CD14-positive monocyte (primary cell): ENCODE results near the gene PGA5. TPM values are rescaled to one million over a fixed set of nuclear protein-coding genes. Genes with fewer than 3 reads are reported as not detected.

Experiments used
- DNase-seq, 3 donors: peaks; one replicate each; pipeline ENCODE4 v3.0.0-alpha.2; 2011 to 2022
- H2AFZ ChIP-seq: 2 replicates; pipeline ENCODE4 v1.6.0; 2012; ENCODE audit warnings: mild to moderate bottlenecking, low read depth, low read length, inconsistent platforms; ENCODE audit not compliant: insufficient read depth, poor library complexity, severe bottlenecking
- H3K27ac ChIP-seq, 2 donors: 1 replicate in 1 of 2; 2 replicates in 1 of 2; pipeline ENCODE4 v1.5.1; 2012 to 2013; ENCODE audit warnings: low read length in 2 of 2, control low read depth in 1 of 2, inconsistent platforms in 1 of 2, low read depth in 1 of 2, mild to moderate bottlenecking in 1 of 2
- H3K27me3 ChIP-seq, 2 donors: one replicate each; pipeline versions ENCODE4 v1.6.0 to v1.6.1; 2011 to 2013; ENCODE audit warnings: low read length in 2 of 2; ENCODE audit not compliant: control insufficient read depth in 2 of 2, insufficient read depth in 2 of 2
- H3K36me3 ChIP-seq, 2 donors: replicated peaks in 1 of 2; 1 replicate in 1 of 2; 2 replicates in 1 of 2; pipeline versions ENCODE4 v1.5.1 to v1.6.1; 2012 to 2013; ENCODE audit warnings: low read length in 2 of 2, control low read depth in 1 of 2, inconsistent platforms in 1 of 2, mild to moderate bottlenecking in 1 of 2; ENCODE audit not compliant: insufficient read depth in 2 of 2, control insufficient read depth in 1 of 2
- H3K4me1 ChIP-seq, 2 donors: 1 replicate in 1 of 2; 2 replicates in 1 of 2; pipeline versions ENCODE4 v1.5.1 to v1.6.1; 2012 to 2013; ENCODE audit warnings: low read length in 2 of 2, control low read depth in 1 of 2, inconsistent platforms in 1 of 2, mild to moderate bottlenecking in 1 of 2, moderate library complexity in 1 of 2; ENCODE audit not compliant: insufficient read depth in 2 of 2, control insufficient read depth in 1 of 2
- H3K4me2 ChIP-seq: replicated peaks from 2 replicates; pipeline ENCODE3; 2012; ENCODE audit warnings: low read length, moderate library complexity, mild to moderate bottlenecking; ENCODE audit not compliant: poor library complexity, severe bottlenecking; ENCODE audit errors: extremely low read depth
- H3K4me3 ChIP-seq, 3 experiments: fragments of 200-600 bp in 1 of 3; sonication (generic) in 1 of 3; replicated peaks in 1 of 3; 1 replicate in 2 of 3; 2 replicates in 1 of 3; pipeline ENCODE4 v1.5.1; 2011 to 2013; ENCODE audit warnings: low read length in 3 of 3, mild to moderate bottlenecking in 3 of 3, control low read depth in 2 of 3, low read depth in 2 of 3, inconsistent platforms in 1 of 3, moderate library complexity in 1 of 3
- H3K79me2 ChIP-seq: 2 replicates; pipeline ENCODE4 v1.6.0; 2012; ENCODE audit warnings: mild to moderate bottlenecking, control low read depth, inconsistent platforms, low read length, moderate library complexity; ENCODE audit not compliant: insufficient read depth
- H3K9ac ChIP-seq: 2 replicates; pipeline ENCODE4 v1.6.0; 2017; ENCODE audit warnings: low read length, mild to moderate bottlenecking; ENCODE audit not compliant: insufficient read depth, poor library complexity, severe bottlenecking
- H3K9me3 ChIP-seq, 2 donors: replicated peaks in 1 of 2; 1 replicate in 1 of 2; 2 replicates in 1 of 2; pipeline versions ENCODE4 v1.5.1 to v1.6.1; 2012 to 2013; ENCODE audit warnings: low read length in 2 of 2, control low read depth in 1 of 2; ENCODE audit not compliant: control insufficient read depth in 1 of 2, insufficient read depth in 1 of 2
- H4K20me1 ChIP-seq: 2 replicates; pipeline ENCODE4 v1.6.0; 2012; ENCODE audit warnings: mild to moderate bottlenecking, low read length, control low read depth, moderate library complexity; ENCODE audit not compliant: insufficient read depth
- H3K27ac Mint-ChIP-seq, 7 donors: one replicate each; pipeline ENCODE4 v1.8.0; 2020; ENCODE audit warnings: mild to moderate bottlenecking in 7 of 7, mixed read lengths in 7 of 7, moderate library complexity in 6 of 7, inconsistent platforms in 2 of 7
- H3K27me3 Mint-ChIP-seq, 3 donors: one replicate each; pipeline ENCODE4 v1.8.0; 2021 to 2022; ENCODE audit warnings: low read depth in 3 of 3, mild to moderate bottlenecking in 3 of 3, mixed read lengths in 3 of 3, moderate library complexity in 3 of 3, inconsistent platforms in 1 of 3
- H3K36me3 Mint-ChIP-seq, 2 donors: one replicate each; pipeline ENCODE4 v1.8.0; 2020; ENCODE audit warnings: mixed read lengths in 2 of 2, inconsistent platforms in 1 of 2, mild to moderate bottlenecking in 1 of 2
- H3K4me1 Mint-ChIP-seq: one replicate; pipeline ENCODE4 v1.8.0; 2020; ENCODE audit warnings: mild to moderate bottlenecking, mixed read lengths
- H3K4me3 Mint-ChIP-seq, 2 donors: one replicate each; pipeline ENCODE4 v1.8.0; 2020; ENCODE audit warnings: mild to moderate bottlenecking in 2 of 2, mixed read lengths in 2 of 2, moderate library complexity in 1 of 2
- H3K9me3 Mint-ChIP-seq, 7 donors: one replicate each; pipeline ENCODE4 v1.8.0; 2020 to 2022; ENCODE audit warnings: mixed read lengths in 7 of 7, mild to moderate bottlenecking in 6 of 7, moderate library complexity in 6 of 7, inconsistent platforms in 2 of 7
- WGBS: methylation state at CpG from one replicate; pipeline ENCODE4 v1.1.5; 2013; ENCODE audit warnings: missing lambda C conversion rate; ENCODE audit not compliant: insufficient coverage; 5-methylcytosine and 5-hydroxymethylcytosine counted together
- intact Hi-C, 2 donors: fragments of 100-400 bp; cut with micrococcal nuclease; formaldehyde crosslinking; loops; one replicate each; pipeline versions ENCODE4 v1.15.0 to v1.15.1; 2023
- polyA plus RNA-seq, 3 donors: library from polyadenylated mRNA; depleted of rRNA in 1 of 3; unstranded in 2 of 3; stranded (reverse) in 1 of 3; fragments of 300-500 nt in 2 of 3; fragments of >200 nt in 1 of 3; fragmentation: Illumina TruSeq in 2 of 3; gene quantifications; 1 replicate in 2 of 3; 2 replicates in 1 of 3; pipeline ENCODE4 v1.2.3, GENCODE V29; 2012 to 2021
- TF ChIP-seq, protein P1 (sequence below): fragments of 200-600 bp; IDR thresholded peaks from one replicate; pipeline ENCODE4 v1.8.0; 2022; ENCODE audit warnings: antibody characterized with exemption, mild to moderate bottlenecking

The PGA5 gene
- polyA plus RNA-seq, 3 donors = 1.0 to 3.6 (median 2.0) TPM

DNA sequence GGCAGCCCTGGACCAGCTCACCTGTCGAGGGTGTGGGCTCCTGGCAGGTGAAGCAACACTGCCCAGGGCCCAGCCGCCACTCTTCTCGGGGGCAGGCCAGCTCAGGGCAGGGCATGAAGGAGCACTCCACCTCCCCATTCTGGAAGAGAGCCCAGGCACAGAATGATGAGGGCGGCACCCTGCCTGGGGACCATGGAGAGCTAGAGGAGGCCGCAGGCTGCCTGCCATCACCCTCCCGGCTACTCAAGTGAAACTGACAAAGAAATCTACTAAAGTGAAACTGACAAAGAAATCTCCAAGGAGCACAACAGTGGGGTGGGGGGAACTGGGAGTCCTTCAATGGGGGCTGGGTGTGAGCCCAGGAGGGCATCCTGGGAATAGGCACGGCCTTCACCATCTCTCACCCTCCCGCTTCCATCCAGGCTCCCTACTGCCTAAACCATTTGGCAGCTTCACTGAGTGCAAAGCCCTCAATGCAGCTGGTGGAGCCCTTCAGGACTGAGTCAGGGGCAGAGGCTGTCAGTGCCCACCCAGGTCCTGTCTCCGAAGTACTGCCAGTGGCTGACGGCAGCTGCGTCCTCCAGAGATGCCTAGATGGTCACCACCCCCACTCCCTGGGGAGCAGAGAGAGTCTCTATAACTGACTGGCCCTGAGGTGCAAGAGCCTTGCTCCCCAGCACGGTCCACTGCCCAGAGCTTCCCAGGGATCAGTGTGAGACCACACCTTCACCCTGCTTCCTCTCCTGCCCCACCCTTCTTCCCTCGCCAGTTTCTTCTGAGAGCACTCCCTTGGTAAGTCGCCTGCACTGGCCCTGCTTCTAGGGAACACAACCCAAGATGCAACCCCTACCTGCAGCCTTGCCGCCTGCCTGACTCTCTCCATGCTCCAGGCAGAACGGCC, 32.5 kb downstream of the PGA5 start:
- Mint-ChIP-seq H3K9me3 (peaks cover 0 to under 1% (median 0%) of the 10 kb centered on the region in 7 donors), H3K27ac (peak overlapping the region in 1 of 7 donors; percentile 3), H3K36me3 (no peaks in the 10 kb centered on the region), H3K4me1 (no peaks in the 10 kb centered on the region), H3K27me3 (peaks cover 0 to 6% (median 4%) of the 10 kb centered on the region in 3 donors), H3K4me3 (no peak overlapping the region)
- Histone ChIP-seq H3K27me3 (no peaks in the 10 kb centered on the region), H3K27ac (no peak overlapping the region), H3K4me2 (no peak overlapping the region), H3K4me3 (no peak overlapping the region), H3K36me3 (no peaks in the 10 kb centered on the region), H4K20me1 (no peaks in the 10 kb centered on the region), H3K79me2 (no peaks in the 10 kb centered on the region), H3K4me1 (no peaks in the 10 kb centered on the region), H3K9ac (no peak overlapping the region), H3K9me3 (no peaks in the 10 kb centered on the region), H2AFZ (no peak overlapping the region)
- 97% methylated on average over 12 of the region's 16 CpGs for WGBS
- TF ChIP-seq, protein P1, sequence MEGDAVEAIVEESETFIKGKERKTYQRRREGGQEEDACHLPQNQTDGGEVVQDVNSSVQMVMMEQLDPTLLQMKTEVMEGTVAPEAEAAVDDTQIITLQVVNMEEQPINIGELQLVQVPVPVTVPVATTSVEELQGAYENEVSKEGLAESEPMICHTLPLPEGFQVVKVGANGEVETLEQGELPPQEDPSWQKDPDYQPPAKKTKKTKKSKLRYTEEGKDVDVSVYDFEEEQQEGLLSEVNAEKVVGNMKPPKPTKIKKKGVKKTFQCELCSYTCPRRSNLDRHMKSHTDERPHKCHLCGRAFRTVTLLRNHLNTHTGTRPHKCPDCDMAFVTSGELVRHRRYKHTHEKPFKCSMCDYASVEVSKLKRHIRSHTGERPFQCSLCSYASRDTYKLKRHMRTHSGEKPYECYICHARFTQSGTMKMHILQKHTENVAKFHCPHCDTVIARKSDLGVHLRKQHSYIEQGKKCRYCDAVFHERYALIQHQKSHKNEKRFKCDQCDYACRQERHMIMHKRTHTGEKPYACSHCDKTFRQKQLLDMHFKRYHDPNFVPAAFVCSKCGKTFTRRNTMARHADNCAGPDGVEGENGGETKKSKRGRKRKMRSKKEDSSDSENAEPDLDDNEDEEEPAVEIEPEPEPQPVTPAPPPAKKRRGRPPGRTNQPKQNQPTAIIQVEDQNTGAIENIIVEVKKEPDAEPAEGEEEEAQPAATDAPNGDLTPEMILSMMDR = no peak
- intact Hi-C loops = no loop called here
- no peak for DNase-seq

DNA sequence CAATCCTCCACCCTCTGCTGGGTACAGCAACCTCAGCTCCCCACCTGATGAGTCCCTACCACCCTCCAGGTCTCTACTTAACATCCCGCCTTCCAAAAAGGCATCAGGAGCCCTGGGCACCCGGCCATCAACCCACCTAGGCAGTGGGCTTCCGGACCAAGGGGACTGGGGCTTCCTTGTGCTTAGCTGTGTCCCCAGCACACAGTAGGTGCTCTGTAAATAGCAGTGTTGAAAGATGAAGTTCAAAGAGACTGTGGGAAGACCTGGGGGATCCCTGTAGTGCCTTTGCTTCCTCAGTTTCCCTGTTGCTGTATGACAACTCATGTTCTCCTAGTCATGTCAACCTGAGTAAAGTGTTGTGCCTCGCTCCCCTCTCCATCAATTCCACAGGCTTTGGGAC, 33.1 kb downstream of the PGA5 start:
- Mint-ChIP-seq H3K4me1 (no peaks in the 10 kb centered on the region), H3K4me3 (no peak overlapping the region), H3K9me3 (peaks cover 0 to 1% (median 0%) of the 10 kb centered on the region in 7 donors), H3K36me3 (no peaks in the 10 kb centered on the region), H3K27ac (peak overlapping the region in 1 of 7 donors; percentile 3), H3K27me3 (peaks cover 0 to 6% (median 4%) of the 10 kb centered on the region in 3 donors)
- no peaks in the 10 kb centered on the region for H3K27me3 ChIP-seq
- WGBS = 100% methylated on average over 1 of the region's 4 CpGs
- no peak overlapping the region for H3K27ac ChIP-seq
- H3K79me2 ChIP-seq = no peaks in the 10 kb centered on the region
- no peak overlapping the region for H3K4me3 ChIP-seq
- H2AFZ ChIP-seq = no peak overlapping the region
- intact Hi-C loops = no loop called here
- H3K36me3 ChIP-seq = no peaks in the 10 kb centered on the region
- H3K4me1 ChIP-seq = no peaks in the 10 kb centered on the region
- no peak overlapping the region for H3K4me2 ChIP-seq
- H3K9ac ChIP-seq = no peak overlapping the region
- H3K9me3 ChIP-seq = no peaks in the 10 kb centered on the region
- H4K20me1 ChIP-seq = no peaks in the 10 kb centered on the region
- no peak for DNase-seq
- TF ChIP-seq, protein P1 = no peak
